Adrenal gland (tissue), 5 donors: Measurements from ENCODE around the gene DYNAP.

Experiments
- CTCF ChIP-seq, 6 experiments: fragments of 450-650 bp in 4 of 6; fragments of 200-600 bp in 2 of 6; sonication (generic) in 1 of 6; IDR thresholded peaks; 1 replicate in 5 of 6; 2 replicates in 1 of 6; pipeline versions ENCODE4 v1.5.1 to v1.8.0; 2016 to 2021; ENCODE audit warnings: antibody characterized with exemption in 6 of 6, mild to moderate bottlenecking in 2 of 6, moderate library complexity in 1 of 6
- POLR2A ChIP-seq, 2 donors: fragments of 450-650 bp; IDR thresholded peaks; one replicate each; pipeline ENCODE4 v1.6.1; 2017; ENCODE audit warnings: antibody characterized with exemption in 2 of 2, mild to moderate bottlenecking in 2 of 2, moderate library complexity in 1 of 2
- donor health status: DM: no; HTN: no; CAD: no.

- no peak for TF ChIP-seq CTCF (IDR thresholded peaks at IDR 0.05)
- TF ChIP-seq POLR2A (IDR thresholded peaks at IDR 0.05): no peak
Measured at GRCh38 chr18:54626779-54627178, 35.7 kb downstream of the DYNAP start.
